Rectal smooth muscle tissue (tissue), 1 donor: Measurements from ENCODE around the gene FOCAD.

Experiments
- H3K27ac ChIP-seq: one replicate; pipeline ENCODE4 v1.7.0; 2013; ENCODE audit warnings: low read depth, low read length, inconsistent platforms
- H3K27me3 ChIP-seq: one replicate; pipeline ENCODE4 v1.7.0; 2013; ENCODE audit warnings: low read length; ENCODE audit not compliant: control insufficient read depth, insufficient read depth
- H3K36me3 ChIP-seq: one replicate; pipeline ENCODE4 v1.7.0; 2013; ENCODE audit warnings: low read length; ENCODE audit not compliant: control insufficient read depth, insufficient read depth
- H3K4me1 ChIP-seq: one replicate; pipeline ENCODE4 v1.7.0; 2013; ENCODE audit warnings: low read length; ENCODE audit not compliant: control insufficient read depth, insufficient read depth
- H3K4me3 ChIP-seq: one replicate; pipeline ENCODE4 v1.7.0; 2013; ENCODE audit warnings: low read length
- H3K9ac ChIP-seq: one replicate; pipeline ENCODE4 v1.7.0; 2013; ENCODE audit warnings: low read length

Gene FOCAD

DNA sequence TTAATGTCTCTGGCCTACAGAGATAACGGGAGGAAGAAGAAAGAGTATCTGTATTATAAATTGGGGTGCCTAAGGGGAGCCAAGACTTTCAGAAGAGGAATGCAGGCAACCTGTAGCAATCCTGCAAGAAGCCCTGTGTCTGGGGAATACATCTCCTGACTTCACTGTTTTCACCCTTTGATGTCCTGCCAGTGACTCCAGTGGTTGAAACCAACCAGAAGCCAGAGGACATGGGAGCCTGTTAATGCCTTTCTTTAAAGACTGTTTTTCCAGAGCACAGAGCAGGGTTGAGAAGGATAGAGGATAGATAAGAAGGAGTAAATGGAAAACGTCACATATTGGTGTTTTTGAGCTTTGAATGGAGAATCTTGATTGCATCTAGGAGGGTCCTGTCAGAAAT is 196.2 kb downstream of the FOCAD start:
- no peaks in the 10 kb centered on the region for H3K36me3 ChIP-seq
- H3K27ac ChIP-seq = no peak overlapping the region
- no peak overlapping the region for H3K9ac ChIP-seq
- no peak overlapping the region for H3K4me3 ChIP-seq
- no peaks in the 10 kb centered on the region for H3K4me1 ChIP-seq
- no peaks in the 10 kb centered on the region for H3K27me3 ChIP-seq

DNA sequence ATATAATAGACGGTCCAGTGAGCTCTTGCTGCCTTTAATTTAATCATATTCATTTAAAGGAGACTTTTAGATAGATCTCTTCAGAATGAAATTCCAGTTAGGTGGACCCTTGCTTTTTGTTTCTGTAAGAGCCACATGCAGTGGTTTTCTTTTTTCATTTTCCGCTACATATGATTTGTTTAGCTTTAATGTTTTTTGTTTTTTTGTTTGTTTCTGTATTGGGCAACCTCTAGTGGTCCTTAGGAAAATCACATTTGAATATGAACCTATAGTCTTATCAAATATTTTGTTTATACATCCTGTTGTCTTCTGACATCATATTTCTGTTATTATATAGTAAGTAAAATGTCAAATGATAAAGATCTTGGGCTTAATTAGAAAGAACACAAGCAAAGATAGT is 196.6 kb downstream of the FOCAD start:
- H3K4me3 ChIP-seq = no peak overlapping the region
- H3K36me3 ChIP-seq = no peaks in the 10 kb centered on the region
- H3K4me1 ChIP-seq = no peaks in the 10 kb centered on the region
- H3K9ac ChIP-seq = no peak overlapping the region
- no peaks in the 10 kb centered on the region for H3K27me3 ChIP-seq
- H3K27ac ChIP-seq = no peak overlapping the region

DNA sequence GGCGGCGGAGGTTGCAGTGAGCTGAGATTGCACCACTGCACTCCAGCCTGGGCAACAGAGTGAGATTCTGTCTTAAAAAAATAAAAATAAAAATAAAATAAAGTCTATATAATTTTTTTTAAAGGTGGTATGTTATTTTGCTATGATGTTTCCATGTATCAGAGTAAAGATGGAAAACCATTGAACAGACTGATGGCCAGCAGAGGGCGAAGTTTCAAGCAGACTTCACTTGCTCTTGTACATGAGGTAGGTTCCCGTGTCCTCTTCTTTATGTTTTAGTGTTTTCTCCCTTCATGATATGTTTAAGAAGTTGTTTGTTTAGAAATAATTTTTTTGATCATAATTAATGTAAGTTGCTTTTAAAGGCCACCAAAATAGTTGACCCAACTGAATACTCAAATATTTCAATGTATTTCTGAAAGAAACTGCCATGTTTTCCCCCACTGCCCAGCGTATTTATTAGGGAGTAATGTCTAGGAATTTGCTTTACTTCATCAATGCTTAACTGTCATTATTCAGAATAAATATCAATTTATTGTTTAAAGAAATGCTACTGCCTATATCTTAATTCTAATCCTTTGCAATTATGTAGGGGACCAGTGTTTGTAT is 201.0 kb downstream of the FOCAD start:
- no peak overlapping the region for H3K4me3 ChIP-seq
- no peak overlapping the region for H3K27ac ChIP-seq
- no peaks in the 10 kb centered on the region for H3K27me3 ChIP-seq

DNA sequence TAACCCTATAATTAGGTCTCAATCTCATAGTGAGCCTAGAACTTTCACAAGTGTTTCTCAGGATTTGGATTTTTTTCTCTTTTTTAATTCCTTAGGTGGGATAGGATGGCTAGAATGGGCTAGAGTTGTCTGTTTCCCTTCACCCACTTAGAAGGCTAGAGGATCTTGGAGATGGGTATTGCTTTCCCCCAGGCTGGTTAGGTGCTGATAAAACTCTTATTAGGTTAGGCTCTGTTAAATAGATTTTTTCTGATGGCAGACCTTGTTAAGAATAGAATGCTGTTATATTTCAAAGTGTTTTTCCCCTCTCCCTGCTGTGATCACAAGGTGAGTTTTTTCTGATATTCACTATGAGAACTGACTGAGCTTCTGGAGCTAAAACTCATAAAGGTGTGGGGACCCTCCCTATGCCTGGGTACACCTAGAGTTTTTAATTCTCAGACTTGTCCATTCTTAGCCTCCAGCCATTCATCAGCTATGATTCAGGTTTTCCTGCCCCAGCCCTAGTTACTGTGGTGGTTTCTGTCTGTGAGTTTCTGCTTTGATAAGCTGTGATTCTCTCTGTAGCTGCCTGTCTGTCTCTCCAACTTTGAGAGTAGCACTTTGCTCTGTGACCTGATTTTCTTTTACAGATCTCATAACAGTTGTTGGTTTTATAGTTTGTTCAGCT is 215.0 kb downstream of the FOCAD start:
- Histone ChIP-seq H3K36me3 (no peaks in the 10 kb centered on the region), H3K9ac (no peak overlapping the region), H3K27me3 (no peaks in the 10 kb centered on the region), H3K4me1 (no peaks in the 10 kb centered on the region), H3K4me3 (no peak overlapping the region), H3K27ac (no peak overlapping the region)

More for the DNA sequence above, 201.0 kb downstream of the FOCAD start:
- H3K4me1 ChIP-seq = no peaks in the 10 kb centered on the region
- no peaks in the 10 kb centered on the region for H3K36me3 ChIP-seq
- H3K9ac ChIP-seq = no peak overlapping the region

DNA sequence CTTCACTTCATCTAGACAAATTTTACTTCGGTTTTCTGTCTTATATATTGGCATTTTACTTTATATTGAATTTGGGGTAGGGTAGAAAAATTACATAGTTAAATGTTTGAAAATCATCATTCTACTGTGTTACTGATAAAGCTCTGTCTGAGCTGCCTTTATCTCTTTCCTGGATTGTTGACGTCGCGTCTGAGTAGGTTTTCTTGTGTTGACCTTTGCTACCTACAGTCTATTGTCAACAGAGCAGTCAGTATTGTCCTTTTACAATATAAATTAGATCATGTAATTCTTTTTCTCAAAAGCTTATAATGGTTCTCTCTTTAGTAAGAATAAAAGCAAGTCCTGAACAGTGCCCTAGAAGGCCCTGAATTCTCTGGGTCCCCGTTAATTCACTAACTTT is 219.2 kb downstream of the FOCAD start:
- Histone ChIP-seq H3K27ac (no peak overlapping the region), H3K36me3 (no peaks in the 10 kb centered on the region), H3K4me3 (no peak overlapping the region), H3K4me1 (no peaks in the 10 kb centered on the region), H3K27me3 (no peaks in the 10 kb centered on the region), H3K9ac (no peak overlapping the region)

DNA sequence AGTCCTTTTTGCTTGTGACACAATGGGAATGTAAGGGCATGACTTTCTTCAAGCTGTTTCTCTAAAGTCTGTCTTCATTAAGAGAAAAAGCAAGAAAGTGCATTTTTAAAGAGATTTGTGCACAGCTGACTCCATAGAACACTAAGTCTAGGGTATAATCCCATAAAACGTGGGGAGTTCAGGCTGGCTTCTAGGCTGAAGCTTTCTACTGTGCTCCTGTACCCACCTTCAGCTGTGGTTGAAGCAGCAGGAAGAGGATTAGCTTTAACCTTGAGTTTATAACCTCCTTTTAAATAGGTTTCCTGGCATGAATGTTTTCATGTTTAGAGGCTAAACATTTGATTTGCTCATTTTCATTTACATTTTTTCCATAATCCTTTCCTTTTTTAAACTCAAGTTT is 220.9 kb downstream of the FOCAD start:
- H3K36me3 ChIP-seq = no peaks in the 10 kb centered on the region
- no peaks in the 10 kb centered on the region for H3K27me3 ChIP-seq
- H3K4me1 ChIP-seq = no peaks in the 10 kb centered on the region
- no peak overlapping the region for H3K27ac ChIP-seq
- H3K9ac ChIP-seq = no peak overlapping the region
- H3K4me3 ChIP-seq = no peak overlapping the region

DNA sequence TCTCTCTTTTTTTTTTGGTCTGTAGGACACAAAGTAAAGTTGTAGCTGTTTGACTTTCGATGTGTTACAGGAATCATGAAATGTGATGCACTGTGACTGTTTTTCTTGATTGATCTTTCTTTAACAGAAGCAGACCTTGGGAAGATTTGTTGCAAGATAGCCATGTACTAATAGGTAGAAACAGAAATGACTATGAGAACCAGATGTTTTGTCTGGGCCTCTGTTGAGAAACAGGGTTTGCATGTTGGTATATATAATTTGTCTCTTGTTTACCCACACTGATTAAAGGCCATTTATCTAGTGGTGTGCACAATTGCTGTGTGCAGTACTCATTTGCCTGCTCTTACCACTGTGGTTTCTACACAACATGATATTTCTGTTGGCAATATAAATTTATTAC is 222.3 kb downstream of the FOCAD start:
- Histone ChIP-seq H3K4me1 (no peaks in the 10 kb centered on the region), H3K9ac (no peak overlapping the region), H3K36me3 (no peaks in the 10 kb centered on the region), H3K4me3 (no peak overlapping the region), H3K27ac (no peak overlapping the region), H3K27me3 (no peaks in the 10 kb centered on the region)

DNA sequence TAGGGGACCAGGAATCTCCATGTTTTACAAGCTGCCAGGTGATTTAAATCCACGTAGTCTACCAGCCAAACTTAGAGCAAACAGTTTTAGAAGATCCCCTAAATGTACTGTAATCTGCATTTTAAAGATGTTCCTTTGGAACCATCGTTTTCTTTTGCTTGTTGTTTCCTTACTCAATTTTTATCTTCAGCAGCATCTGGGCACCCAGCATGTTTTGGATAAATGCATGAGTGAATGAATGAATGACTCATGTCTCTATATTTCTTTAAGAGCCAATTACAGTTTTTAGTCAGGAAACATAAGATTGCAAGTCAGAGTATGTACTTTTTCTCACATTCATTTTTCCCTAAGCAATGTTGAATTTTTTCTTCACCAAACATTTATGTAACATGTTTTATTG is 224.4 kb downstream of the FOCAD start:
- no peak overlapping the region for H3K4me3 ChIP-seq
- H3K4me1 ChIP-seq = no peaks in the 10 kb centered on the region
- H3K27me3 ChIP-seq = no peaks in the 10 kb centered on the region
- no peak overlapping the region for H3K9ac ChIP-seq
- no peak overlapping the region for H3K27ac ChIP-seq
- peaks cover 3% of the 10 kb centered on the region for H3K36me3 ChIP-seq

DNA sequence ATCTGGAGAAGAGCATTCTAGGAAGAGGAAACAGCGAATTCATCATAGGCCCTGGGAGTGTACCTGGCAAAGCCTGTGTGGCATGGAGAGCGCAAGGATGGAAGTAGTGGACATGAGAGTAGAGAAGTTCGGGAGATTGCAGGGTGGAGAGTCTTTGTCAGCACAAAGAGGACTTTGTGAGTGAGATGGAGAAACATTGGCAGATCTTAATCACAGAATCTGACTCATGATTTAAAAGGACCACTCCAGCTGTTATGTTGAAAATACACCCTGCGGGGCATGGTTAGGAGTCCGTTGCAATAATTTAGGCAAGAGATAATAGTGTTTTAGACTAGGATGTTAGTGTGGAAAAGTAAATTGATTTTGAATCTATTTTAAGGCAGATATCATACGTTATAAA is 230.5 kb downstream of the FOCAD start:
- Histone ChIP-seq H3K4me3 (no peak overlapping the region), H3K27ac (no peak overlapping the region), H3K36me3 (peaks cover 3% of the 10 kb centered on the region), H3K27me3 (no peaks in the 10 kb centered on the region), H3K4me1 (no peaks in the 10 kb centered on the region), H3K9ac (no peak overlapping the region)

DNA sequence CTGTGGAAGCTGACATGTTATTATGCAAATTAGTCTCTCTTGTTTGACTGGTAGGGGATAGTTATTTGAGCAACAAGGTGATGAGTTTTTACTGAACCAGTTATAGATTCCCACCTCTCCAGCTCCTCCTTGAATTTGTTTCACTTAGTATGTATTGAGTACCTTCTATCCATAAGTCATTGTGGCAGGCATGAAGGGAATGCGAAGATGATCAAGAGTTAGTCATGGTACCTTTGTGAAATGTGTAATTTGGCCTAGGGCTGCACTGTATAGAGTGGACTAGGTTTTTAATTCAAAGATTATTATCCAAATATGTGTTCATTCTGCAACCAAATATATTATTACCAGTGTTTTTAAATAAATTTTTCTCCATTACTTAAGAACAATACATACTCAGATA is 237.3 kb downstream of the FOCAD start:
- Histone ChIP-seq H3K4me3 (no peak overlapping the region), H3K4me1 (no peaks in the 10 kb centered on the region), H3K27me3 (no peaks in the 10 kb centered on the region), H3K9ac (no peak overlapping the region), H3K27ac (no peak overlapping the region), H3K36me3 (no peaks in the 10 kb centered on the region)

DNA sequence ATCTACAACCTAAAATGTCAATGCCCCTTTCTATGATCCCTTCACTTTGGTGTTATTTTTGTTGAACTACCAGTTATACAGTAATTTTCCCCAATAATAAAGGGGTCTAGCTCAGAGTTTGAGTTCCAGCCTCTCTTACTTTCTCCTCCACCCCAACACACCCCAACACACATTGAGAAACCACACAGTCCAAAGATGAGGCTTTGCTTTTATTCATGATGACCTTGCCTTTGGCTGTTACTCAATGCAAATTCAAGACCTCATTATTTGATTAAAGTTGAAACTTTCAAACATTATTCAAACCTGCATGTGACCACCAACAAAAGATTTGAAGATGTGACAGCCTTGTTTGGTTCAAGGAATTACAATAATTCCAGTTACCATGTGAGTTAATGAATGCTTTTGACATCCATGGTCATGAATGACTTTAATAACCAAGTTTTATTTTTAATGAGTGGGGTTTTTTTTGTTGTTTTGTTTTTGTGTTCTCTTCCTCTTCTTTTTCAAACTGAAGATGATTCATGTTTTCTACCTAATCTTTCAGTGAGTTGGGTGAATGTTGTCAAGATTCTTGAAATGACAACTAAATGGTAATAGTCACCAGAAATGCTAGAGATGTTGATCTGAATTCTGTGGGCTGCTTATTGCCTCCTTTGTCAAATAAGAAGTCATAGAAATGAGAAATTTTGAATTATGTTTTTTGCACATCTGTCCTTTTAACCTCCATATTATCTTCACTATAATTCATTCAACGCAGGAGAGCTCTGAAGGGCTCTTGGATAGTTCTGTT is 241.4 kb downstream of the FOCAD start:
- Histone ChIP-seq H3K36me3 (no peaks in the 10 kb centered on the region), H3K9ac (no peak overlapping the region), H3K27me3 (no peaks in the 10 kb centered on the region), H3K4me1 (no peaks in the 10 kb centered on the region), H3K27ac (no peak overlapping the region), H3K4me3 (no peak overlapping the region)

DNA sequence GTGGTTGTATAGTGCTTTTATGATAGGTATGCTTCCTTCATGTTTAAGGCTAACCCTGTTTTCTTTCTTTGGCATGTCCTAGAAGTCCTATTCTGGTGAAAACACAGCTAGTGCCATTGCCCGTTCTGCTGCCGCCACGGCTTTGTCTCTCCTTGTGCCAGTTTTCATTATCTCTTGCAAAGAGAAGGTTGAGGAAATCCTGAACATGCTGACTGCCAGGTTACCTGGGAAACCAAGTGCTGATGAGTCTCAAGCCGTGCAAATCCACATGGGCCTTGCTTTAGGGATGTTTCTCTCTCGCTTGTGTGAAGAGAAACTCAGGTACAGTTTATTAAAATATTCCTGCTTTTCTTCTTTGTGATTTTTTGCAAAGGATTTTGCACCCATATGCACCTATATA is 245.2 kb downstream of the FOCAD start:
- Histone ChIP-seq H3K36me3 (no peaks in the 10 kb centered on the region), H3K4me1 (no peaks in the 10 kb centered on the region), H3K9ac (no peak overlapping the region), H3K27ac (no peak overlapping the region), H3K4me3 (no peak overlapping the region), H3K27me3 (no peaks in the 10 kb centered on the region)
